H9 (cell line): Measurements from ENCODE around the gene HPCAL4. TPM values are rescaled to one million over a fixed set of nuclear protein-coding genes. Genes with fewer than 3 reads are reported as not detected.

Source experiments
- DNase-seq: peaks from one replicate; pipeline ENCODE4 v3.0.0-alpha.2; 2017
- H2AFZ ChIP-seq: one replicate; pipeline ENCODE4 v1.6.1; 2013; ENCODE audit warnings: mild to moderate bottlenecking, low read length, control low read depth, moderate library complexity
- H2AK5ac ChIP-seq: 2 replicates; pipeline ENCODE4 v1.6.1; 2013; ENCODE audit warnings: low read length, control low read depth, mixed read lengths; ENCODE audit not compliant: insufficient read length
- H2BK120ac ChIP-seq: one replicate; pipeline ENCODE4 v1.6.1; 2013; ENCODE audit warnings: low read depth, mild to moderate bottlenecking, low read length, control low read depth, inconsistent platforms; ENCODE audit not compliant: poor library complexity, severe bottlenecking
- H2BK12ac ChIP-seq: 2 replicates; pipeline ENCODE4 v1.6.1; 2013; ENCODE audit warnings: low read length, control low read depth, mixed read lengths, low read depth; ENCODE audit not compliant: insufficient read length
- H2BK15ac ChIP-seq: 2 replicates; pipeline ENCODE4 v1.6.1; 2013; ENCODE audit warnings: low read depth, low read length, control low read depth
- H2BK20ac ChIP-seq: one replicate; pipeline ENCODE4 v1.6.1; 2013; ENCODE audit warnings: low read depth, mild to moderate bottlenecking, low read length, control low read depth, inconsistent platforms; ENCODE audit not compliant: poor library complexity, severe bottlenecking
- H2BK5ac ChIP-seq: 2 replicates; pipeline ENCODE4 v1.6.1; 2013; ENCODE audit warnings: low read length, control low read depth, mixed read lengths; ENCODE audit not compliant: insufficient read length
- H3K14ac ChIP-seq: 2 replicates; pipeline ENCODE4 v1.6.1; 2013; ENCODE audit warnings: low read length, control low read depth; ENCODE audit not compliant: insufficient read depth
- H3K18ac ChIP-seq: 2 replicates; pipeline ENCODE4 v1.6.1; 2013; ENCODE audit warnings: low read depth, mild to moderate bottlenecking, mixed read lengths, low read length, control low read depth; ENCODE audit not compliant: insufficient read length
- H3K23ac ChIP-seq: 2 replicates; pipeline ENCODE4 v1.6.1; 2013; ENCODE audit warnings: low read length, control low read depth, mixed read lengths, low read depth; ENCODE audit not compliant: insufficient read length
- H3K23me2 ChIP-seq: 2 replicates; pipeline ENCODE4 v1.6.1; 2013; ENCODE audit warnings: low read depth, mild to moderate bottlenecking, mixed read lengths, low read length, control low read depth; ENCODE audit not compliant: insufficient read length, poor library complexity, severe bottlenecking
- H3K27ac ChIP-seq: 2 replicates; pipeline ENCODE4 v1.5.1; 2013; ENCODE audit warnings: low read length, control low read depth, mixed read lengths, low read depth; ENCODE audit not compliant: insufficient read length
- H3K27me3 ChIP-seq: 2 replicates; pipeline ENCODE4 v1.6.1; 2013; ENCODE audit warnings: low read length, control low read depth, inconsistent platforms; ENCODE audit not compliant: insufficient read depth
- H3K4ac ChIP-seq: 2 replicates; pipeline ENCODE4 v1.6.1; 2013; ENCODE audit warnings: low read depth, mild to moderate bottlenecking, control low read depth, inconsistent platforms, low read length, moderate library complexity
- H3K4me1 ChIP-seq: 2 replicates; pipeline ENCODE4 v1.6.1; 2013; ENCODE audit warnings: low read length, control low read depth, inconsistent platforms; ENCODE audit not compliant: insufficient read depth
- H3K4me2 ChIP-seq: 2 replicates; pipeline ENCODE4 v1.6.1; 2013; ENCODE audit warnings: low read length, control low read depth, mixed read lengths; ENCODE audit not compliant: insufficient read length, insufficient read depth
- H3K56ac ChIP-seq: 2 replicates; pipeline ENCODE4 v1.6.1; 2013; ENCODE audit warnings: low read depth, mild to moderate bottlenecking, mixed read lengths, low read length, control low read depth; ENCODE audit not compliant: insufficient read length
- H3K79me1 ChIP-seq: 2 replicates; pipeline ENCODE4 v1.6.1; 2013; ENCODE audit warnings: low read depth, mild to moderate bottlenecking, moderate library complexity, low read length, control low read depth, inconsistent platforms; ENCODE audit not compliant: insufficient read depth, poor library complexity, severe bottlenecking
- H3K79me2 ChIP-seq: 2 replicates; pipeline ENCODE4 v1.6.1; 2013; ENCODE audit warnings: low read length, control low read depth, inconsistent platforms; ENCODE audit not compliant: insufficient read depth
- H3K9ac ChIP-seq: 2 replicates; pipeline ENCODE4 v1.6.1; 2013; ENCODE audit warnings: low read length, control low read depth, mixed read lengths; ENCODE audit not compliant: insufficient read length; ENCODE audit errors: extremely low read depth
- H3K9me3 ChIP-seq: one replicate; pipeline ENCODE4 v1.6.1; 2013; ENCODE audit warnings: low read depth, low read length, inconsistent platforms; ENCODE audit not compliant: control insufficient read depth
- H3T11ph ChIP-seq: one replicate; pipeline ENCODE4 v1.6.1; 2013; ENCODE audit warnings: mild to moderate bottlenecking, low read length, control low read depth, inconsistent platforms
- H4K20me1 ChIP-seq: one replicate; pipeline ENCODE4 v1.6.1; 2013; ENCODE audit not compliant: control insufficient read depth, insufficient read length, insufficient read depth
- H4K5ac ChIP-seq: 2 replicates; pipeline ENCODE4 v1.6.1; 2013; ENCODE audit warnings: low read depth, mild to moderate bottlenecking, mixed read lengths, low read length, control low read depth; ENCODE audit not compliant: insufficient read length
- H4K8ac ChIP-seq: replicated peaks from 2 replicates; pipeline ENCODE4 v1.6.1; 2013; ENCODE audit warnings: low read length, control low read depth, mixed read lengths, low read depth; ENCODE audit not compliant: insufficient read length
- H4K91ac ChIP-seq: 2 replicates; pipeline ENCODE4 v1.6.1; 2013; ENCODE audit warnings: low read depth, mild to moderate bottlenecking, moderate library complexity, mixed read lengths, low read length, control low read depth; ENCODE audit not compliant: insufficient read length
- H3K27ac Mint-ChIP-seq, 3 experiments: 2 replicates in 2 of 3; 3 replicates in 1 of 3; pipeline ENCODE4 v1.8.0; 2020 to 2021; ENCODE audit warnings: mixed read lengths in 3 of 3, mild to moderate bottlenecking in 1 of 3, moderate library complexity in 1 of 3
- H3K27me3 Mint-ChIP-seq: 2 replicates; pipeline ENCODE4 v1.8.0; 2021; ENCODE audit warnings: low read depth, mild to moderate bottlenecking, moderate library complexity, mixed read lengths
- H3K36me3 Mint-ChIP-seq, 3 experiments: 2 replicates in 2 of 3; 3 replicates in 1 of 3; pipeline ENCODE4 v1.8.0; 2020 to 2021; ENCODE audit warnings: low read depth in 3 of 3, mixed read lengths in 3 of 3; ENCODE audit not compliant: insufficient read depth in 1 of 3
- H3K4me1 Mint-ChIP-seq, 2 experiments: 2 replicates each; pipeline ENCODE4 v1.8.0; 2020; ENCODE audit warnings: mixed read lengths in 2 of 2
- H3K4me3 Mint-ChIP-seq, 2 experiments: 2 replicates in 1 of 2; 3 replicates in 1 of 2; pipeline ENCODE4 v1.8.0; 2020 to 2021; ENCODE audit warnings: mild to moderate bottlenecking in 2 of 2, mixed read lengths in 2 of 2, moderate library complexity in 1 of 2
- H3K9me3 Mint-ChIP-seq, 2 experiments: 2 replicates in 1 of 2; 3 replicates in 1 of 2; pipeline ENCODE4 v1.8.0; 2020; ENCODE audit warnings: mild to moderate bottlenecking in 2 of 2, mixed read lengths in 2 of 2, moderate library complexity in 1 of 2
- CTCF ChIP-seq: fragments of 200-600 bp; sonication (generic); conservative IDR thresholded peaks from 3 replicates; pipeline ENCODE4 v1.8.0; 2021; ENCODE audit warnings: antibody characterized with exemption, mild to moderate bottlenecking
- WGBS: extraction: QIAGEN DNeasy Blood & Tissue Kit; methylation state at CpG from one replicate; pipeline ENCODE4 v1.1.7; 2013; ENCODE audit warnings: missing lambda C conversion rate, low lambda C conversion rate, mixed read lengths; ENCODE audit not compliant: insufficient read length; ENCODE audit errors: extremely low coverage; 5-methylcytosine and 5-hydroxymethylcytosine counted together
- total RNA-seq: library from RNA; stranded (reverse); gene quantifications from 2 replicates; pipeline ENCODE4 v1.2.1, GENCODE V29; 2021

The HPCAL4 gene
- total RNA-seq, 1 experiment from 2014 or later, result 0.15 TPM

- Histone ChIP-seq H2BK20ac (no peak overlapping the region), H3T11ph (no peak overlapping the region), H3K9me3 (no peaks in the 10 kb centered on the region), H2BK5ac (no peak overlapping the region), H3K23me2 (peaks cover 12% of the 10 kb centered on the region), H3K14ac (no peak overlapping the region), H2AK5ac (no peak overlapping the region), H2BK120ac (no peak overlapping the region), H3K56ac (no peak overlapping the region), H3K4me1 (no peaks in the 10 kb centered on the region), H3K27ac (no peak overlapping the region), H2BK12ac (no peak overlapping the region), H3K27me3 (peaks cover 88% of the 10 kb centered on the region), H4K20me1 (no peaks in the 10 kb centered on the region), H3K18ac (no peak overlapping the region), H3K4ac (no peak overlapping the region), H3K23ac (no peak overlapping the region), H2AFZ (no peak overlapping the region), H4K8ac (no peak overlapping the region), H3K79me2 (no peaks in the 10 kb centered on the region), H3K4me2 (peak overlapping the region; percentile 32), H4K5ac (no peak overlapping the region), H2BK15ac (no peak overlapping the region), H4K91ac (no peak overlapping the region), H3K79me1 (no peaks in the 10 kb centered on the region), H3K9ac (no peak overlapping the region)
- Mint-ChIP-seq H3K27me3 (peaks cover 100% of the 10 kb centered on the region), H3K27ac (no peak overlapping the region), H3K4me3 (peak overlapping the region; percentile 7 to 74; a peak in 4 of 5 replicates), H3K36me3 (no peaks in the 10 kb centered on the region), H3K4me1 (peaks cover 6 to 15% of the 10 kb centered on the region in 2 experiments), H3K9me3 (peaks cover 0 to 2% of the 10 kb centered on the region in 2 experiments; a peak in 1 of 5 replicates)
- no peak for DNase-seq
- no CpG with 5 or more reads among the region's 28 CpGs for WGBS
- no peak for TF ChIP-seq CTCF
These were observed 345 bp downstream of the HPCAL4 start for GRCh38 chr1:39690794-39691382.
